HepG2 (cell line): ENCODE measurements around the gene SMNDC1. TPM values are rescaled to one million over a fixed set of nuclear protein-coding genes. Genes with fewer than 3 reads are reported as not detected.

Source experiments
- ATAC-seq: fragments of 200-7000 bp; cut with Tn5 transposase; 3 replicates; pipeline ENCODE4 v1.9.1; 2020; ENCODE audit warnings: mild to moderate bottlenecking, moderate library complexity
- BruUV-seq: library from RNA; stranded (reverse); fragments of 400-500 nt; replicated peaks from 2 replicates; lab custom pipeline; 2021; lab: Mats Ljungman, UMichigan
- CTCF ChIA-PET: fragments of 300-600 bp; formaldehyde crosslinking; extraction: SDS; loops from one replicate; lab custom pipeline; 2021; ENCODE audit warnings: low total read pairs, inconsistent platforms, low intra/inter-chr PET ratio; lab: Yijun Ruan, JAX
- POLR2A ChIA-PET: fragments of 350-600 bp; sonication (Branson Sonifier 250); formaldehyde crosslinking; loops from one replicate; lab custom pipeline; 2020; ENCODE audit warnings: antibody characterized with exemption, inconsistent platforms; lab: Yijun Ruan, JAX
- DNase-seq: peaks from one replicate; pipeline ENCODE4 v3.0.0-alpha.2; 2015; ENCODE audit warnings: low spot score
- FAIRE-seq: peaks from 3 replicates; lab custom pipeline; 2011; peaks lifted over from hg19 to GRCh38; lab: Jason Lieb, UNC
- H2AFZ ChIP-seq: one replicate; pipeline ENCODE4 v1.6.1; 2011; ENCODE audit warnings: low read length, inconsistent platforms
- H3K27ac ChIP-seq: fragments of 300-600 bp; 3 replicates; pipeline ENCODE4 v1.8.0; 2011; ENCODE audit warnings: mixed run types, mild to moderate bottlenecking, mixed read lengths, low read length, inconsistent platforms; ENCODE audit not compliant: insufficient read depth; ENCODE audit errors: extremely low read length
- H3K27me3 ChIP-seq, 2 experiments: fragments of 200-600 bp in 1 of 2; 2 replicates in 1 of 2; 3 replicates in 1 of 2; pipeline versions ENCODE4 v1.6.0 to v1.8.0; 2011; ENCODE audit warnings: low read length in 2 of 2, mild to moderate bottlenecking in 2 of 2, moderate library complexity in 2 of 2, inconsistent platforms in 1 of 2; ENCODE audit not compliant: insufficient read depth in 2 of 2, control insufficient read depth in 1 of 2
- H3K36me3 ChIP-seq, 2 experiments: fragments of 200-600 bp in 1 of 2; replicated peaks in 1 of 2; 2 replicates in 1 of 2; 3 replicates in 1 of 2; pipeline versions ENCODE4 v1.5.1 to v1.8.0; 2011; ENCODE audit warnings: low read length in 2 of 2, inconsistent platforms in 1 of 2; ENCODE audit not compliant: insufficient read depth in 2 of 2, control insufficient read depth in 1 of 2
- H3K4me1 ChIP-seq: 2 replicates; pipeline ENCODE4 v1.5.1; 2012; ENCODE audit warnings: low read length, inconsistent platforms; ENCODE audit not compliant: insufficient read depth
- H3K4me2 ChIP-seq: 2 replicates; pipeline ENCODE4 v1.6.0; 2011; ENCODE audit warnings: low read depth, low read length, inconsistent platforms
- H3K4me3 ChIP-seq, 3 experiments: fragments of 200-600 bp in 1 of 3; sonication (generic), shearing (Covaris generic) in 1 of 3; replicated peaks in 1 of 3; 2 replicates each; pipeline ENCODE4 v1.5.1; 2011 to 2016; ENCODE audit warnings: low read length in 3 of 3, inconsistent platforms in 2 of 3, low read depth in 2 of 3, mild to moderate bottlenecking in 2 of 3, control low read depth in 1 of 3, mixed read lengths in 1 of 3; ENCODE audit not compliant: insufficient read depth in 1 of 3
- H3K79me2 ChIP-seq: one replicate; pipeline ENCODE4 v1.6.1; 2011; ENCODE audit warnings: low read length, inconsistent platforms; ENCODE audit not compliant: insufficient read depth
- H3K9ac ChIP-seq: 2 replicates; pipeline ENCODE4 v1.6.0; 2011; ENCODE audit warnings: mild to moderate bottlenecking, low read depth, low read length, inconsistent platforms; ENCODE audit not compliant: insufficient read depth
- H3K9me3 ChIP-seq: 2 replicates; pipeline ENCODE4 v1.5.1; 2012; ENCODE audit warnings: mild to moderate bottlenecking, low read length
- H4K20me1 ChIP-seq: 2 replicates; pipeline ENCODE4 v1.6.0; 2011; ENCODE audit warnings: inconsistent platforms, mild to moderate bottlenecking, low read length, moderate library complexity; ENCODE audit not compliant: insufficient read depth
- AKNA ChIP-seq: sonication (generic); formaldehyde crosslinking; IDR thresholded peaks from 2 replicates; pipeline ENCODE4 v1.4.0; 2020; ENCODE audit warnings: missing genetic modification reagents, borderline replicate concordance
- BATF2 ChIP-seq: sonication (generic); formaldehyde crosslinking; IDR thresholded peaks from 2 replicates; pipeline ENCODE4 v1.8.0; 2022; ENCODE audit warnings: mild to moderate bottlenecking, missing genetic modification reagents, moderate library complexity
- CHD2 ChIP-seq: IDR thresholded peaks from 2 replicates; pipeline ENCODE4 v1.6.1; 2011; ENCODE audit warnings: low read depth, low read length, improper control_type of control experiment
- KLF9 ChIP-seq: IDR thresholded peaks from 2 replicates; pipeline ENCODE4 v1.6.1; 2016; ENCODE audit warnings: low read depth
- MAFF ChIP-seq: IDR thresholded peaks from 2 replicates; pipeline ENCODE4 v1.6.1; 2011; ENCODE audit warnings: low read depth, low read length, improper control_type of control experiment
- ZNF138 ChIP-seq: sonication (generic); formaldehyde crosslinking; IDR thresholded peaks from 2 replicates; pipeline ENCODE4 v1.5.0; 2020; ENCODE audit warnings: mild to moderate bottlenecking, low read depth, missing genetic modification reagents
- ZNF260 ChIP-seq: sonication (generic); formaldehyde crosslinking; IDR thresholded peaks from 2 replicates; pipeline ENCODE4 v1.4.0; 2020; ENCODE audit warnings: missing genetic modification reagents, low read depth, mild to moderate bottlenecking, borderline replicate concordance
- ZNF563 ChIP-seq: sonication (generic); formaldehyde crosslinking; IDR thresholded peaks from 2 replicates; pipeline ENCODE4 v1.8.0; 2022; ENCODE audit warnings: mild to moderate bottlenecking, moderate library complexity, missing genetic modification reagents
- ZNF770 ChIP-seq: sonication (generic); formaldehyde crosslinking; IDR thresholded peaks from 2 replicates; pipeline ENCODE4 v1.5.0; 2020; ENCODE audit warnings: mild to moderate bottlenecking, missing genetic modification reagents
- WGBS: methylation state at CpG from one replicate; pipeline ENCODE4 v1.1.6; 2017; ENCODE audit warnings: low lambda C conversion rate; 5-methylcytosine and 5-hydroxymethylcytosine counted together
- in situ Hi-C: cut with HindIII; loops from 2 replicates; pipeline ENCODE4 v1.10.0; 2017; ENCODE audit warnings: low pct_unique_long_range_greater_than_20kb; ENCODE audit not compliant: extremely low pct_ligation_motif_present
- intact Hi-C: fragments of 100-400 bp; cut with micrococcal nuclease; formaldehyde crosslinking; loops from one replicate; pipeline ENCODE4 v1.10.0; 2022; ENCODE audit not compliant: unreplicated experiment
- polyA plus RNA-seq, 8 experiments: library from polyadenylated mRNA; depleted of rRNA in 3 of 8; stranded (reverse) in 7 of 8; unstranded in 1 of 8; fragments of >200 nt; fragmentation: Illumina TruSeq in 4 of 8; extraction: Trizol in 4 of 8; gene quantifications; 2 replicates each; pipeline versions ENCODE4 v1.2.1 to v1.2.3, GENCODE V29; 2011 to 2016; ENCODE audit warnings: low read depth in 4 of 8, missing spikeins in 1 of 8, mixed read lengths in 1 of 8; ENCODE audit not compliant: insufficient read depth in 1 of 8
- total RNA-seq, 5 experiments: library from RNA; depleted of rRNA; stranded (reverse); fragments of >200 nt; fragmentation: Illumina TruSeq; extraction: Trizol; gene quantifications; 2 replicates each; pipeline ENCODE4 v1.2.3, GENCODE V29; 2016; ENCODE audit warnings: low read depth in 1 of 5

The SMNDC1 gene
- total and polyA plus RNA-seq, 2 of the 13 experiments (the other 11 are each of a cell fraction or from before 2014, with no cell fraction given): 7.8 to 8.9 TPM

GRCh38 chr10:110352930-110353243, 48.2 kb upstream of the SMNDC1 start:
- no peak overlapping the region for H2AFZ ChIP-seq
- DNase-seq (no peak), FAIRE-seq (no peak), ATAC-seq (no peak)
- H3K79me2 ChIP-seq: no peaks in the 10 kb centered on the region
- H4K20me1 ChIP-seq: no peaks in the 10 kb centered on the region
- 0% methylated on average over 2 of the region's 2 CpGs for WGBS
- H3K36me3 ChIP-seq: no peaks in the 10 kb centered on the region
- intact Hi-C loops (no loop called here), in situ Hi-C loops (loop anchor here (5.0 kb wide), 1 partner anchor 194 kb away; no protein-coding TSS in a partner anchor)
- H3K27me3 ChIP-seq: peaks cover 0 to 32% of the 10 kb centered on the region in 2 experiments; a peak in 2 of 5 replicates
- no peak overlapping the region for H3K4me3 ChIP-seq
- H3K9ac ChIP-seq: no peak overlapping the region
- CTCF ChIA-PET: no interaction called here
- H3K27ac ChIP-seq: no peak overlapping the region
- POLR2A ChIA-PET: no interaction called here
- H3K4me1 ChIP-seq: peaks cover 14% of the 10 kb centered on the region
- no peak for TF ChIP-seq ZNF260
- H3K4me2 ChIP-seq: no peak overlapping the region
- no peaks in the 10 kb centered on the region for H3K9me3 ChIP-seq
- no TSS peak for BruUV-seq

- no peaks in the 10 kb centered on the region for H3K9me3 ChIP-seq
- no peak overlapping the region for H3K27ac ChIP-seq
- no peaks in the 10 kb centered on the region for H3K4me1 ChIP-seq
- FAIRE-seq: no peak
- H3K79me2 ChIP-seq: no peaks in the 10 kb centered on the region
- no peak overlapping the region for H3K4me2 ChIP-seq
- DNase-seq: no peak
- H3K27me3 ChIP-seq: peaks cover 0 to 14% of the 10 kb centered on the region in 2 experiments; a peak in 1 of 5 replicates
- ATAC-seq: no peak
- WGBS: 54% methylated on average over 2 of the region's 2 CpGs
- no peak overlapping the region for H3K4me3 ChIP-seq
- intact Hi-C loops: no loop called here
- no peak overlapping the region for H2AFZ ChIP-seq
- POLR2A ChIA-PET: no interaction called here
- no peaks in the 10 kb centered on the region for H3K36me3 ChIP-seq
- TF ChIP-seq AKNA (no peak), BATF2 (CRISPR knock-in tag) (no peak), CHD2 (no peak), ZNF563 (CRISPR knock-in tag) (no peak), KLF9 (CRISPR knock-in tag) (no peak), ZNF770 (CRISPR knock-in tag) (no peak), MAFF (no peak), ZNF138 (no peak)
- TF ChIP-seq, all 625 proteins: peak for 0
- Histone ChIP-seq H4K20me1 (no peaks in the 10 kb centered on the region), H3K9ac (no peak overlapping the region)
- no TSS peak for BruUV-seq
- CTCF ChIA-PET: no interaction called here
- in situ Hi-C loops: loop anchor here (5.0 kb wide), 1 partner anchor 196 kb away; no protein-coding TSS in a partner anchor
Measured at GRCh38 chr10:110350812-110351211, 46.1 kb upstream of the SMNDC1 start.
